GM21825 (cell line): ENCODE results near the gene CNN2.

Experiments
- ATAC-seq: cut with Tn5 transposase; IDR thresholded peaks from one replicate; pipeline ENCODE4 v1.9.1; 2021; ENCODE audit warnings: mild to moderate bottlenecking, moderate library complexity; ENCODE audit not compliant: unreplicated experiment

CNN2 gene

DNA sequence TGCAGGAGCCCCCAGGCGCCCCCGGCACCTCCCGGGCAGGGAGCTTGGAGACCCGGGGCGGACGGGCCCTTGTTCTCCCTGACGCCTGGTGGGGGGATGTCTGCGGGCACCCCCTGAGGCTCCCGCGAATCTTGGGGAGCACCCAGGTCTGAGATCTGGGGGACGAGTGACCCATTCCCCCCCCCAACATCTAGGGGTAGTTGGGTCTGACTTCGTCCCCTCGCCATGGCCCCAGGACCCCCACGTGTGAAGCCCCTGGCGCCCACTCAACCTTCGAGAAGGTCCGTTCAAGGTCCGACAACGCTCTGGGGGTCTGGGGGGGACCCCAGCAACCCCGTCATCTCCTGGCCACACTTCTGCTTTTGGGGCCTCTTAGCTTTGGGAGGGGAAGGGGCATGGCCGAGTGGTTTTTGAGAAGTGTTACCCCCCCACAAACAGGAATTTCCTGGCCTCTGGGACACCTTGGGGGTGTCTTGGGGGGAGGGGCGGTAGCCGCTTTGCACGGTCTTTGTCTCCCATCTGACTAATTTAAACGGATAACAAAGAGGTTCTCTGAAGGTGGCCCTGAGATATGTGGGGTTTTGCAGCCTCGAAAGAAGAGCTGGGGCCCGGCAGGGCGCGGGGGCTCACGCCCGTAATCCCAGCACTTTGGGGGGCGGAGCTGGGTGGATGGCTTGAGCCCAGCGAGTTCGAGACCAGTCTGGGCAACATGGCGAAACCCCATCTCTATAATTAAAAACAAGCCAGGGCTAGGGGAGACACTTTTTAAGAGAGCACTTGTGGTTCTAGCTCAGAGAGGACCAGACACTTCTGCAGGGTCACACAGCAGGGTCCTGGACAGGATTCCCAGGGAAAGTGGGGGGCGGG is 608 bp downstream of the CNN2 start:
- ATAC-seq = peak; percentile 3

DNA sequence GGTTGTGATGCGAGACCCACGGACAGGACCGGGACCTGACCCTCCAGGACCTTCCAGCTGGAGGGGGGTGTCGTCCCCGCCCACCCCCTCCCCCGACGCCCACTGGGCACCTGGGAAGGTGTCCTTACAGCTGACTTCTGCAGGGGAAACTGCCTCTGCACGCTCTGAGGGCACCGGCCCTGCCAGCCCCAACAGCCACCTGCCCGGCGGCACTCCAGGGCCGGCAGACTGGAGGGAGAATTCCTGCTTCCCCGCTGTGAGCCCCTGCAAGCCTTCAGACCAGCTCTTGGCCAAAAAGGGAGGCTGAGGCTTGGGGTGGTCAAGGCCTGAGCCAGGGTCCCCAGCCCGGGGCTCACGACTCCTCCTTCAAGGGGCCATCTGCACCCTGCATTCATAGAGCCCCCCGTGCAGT is 1.2 kb downstream of the CNN2 start:
- ATAC-seq = no peak

- ATAC-seq = no peak
Measured at GRCh38 chr19:1028062-1028926, 1.9 kb downstream of the CNN2 start.

DNA sequence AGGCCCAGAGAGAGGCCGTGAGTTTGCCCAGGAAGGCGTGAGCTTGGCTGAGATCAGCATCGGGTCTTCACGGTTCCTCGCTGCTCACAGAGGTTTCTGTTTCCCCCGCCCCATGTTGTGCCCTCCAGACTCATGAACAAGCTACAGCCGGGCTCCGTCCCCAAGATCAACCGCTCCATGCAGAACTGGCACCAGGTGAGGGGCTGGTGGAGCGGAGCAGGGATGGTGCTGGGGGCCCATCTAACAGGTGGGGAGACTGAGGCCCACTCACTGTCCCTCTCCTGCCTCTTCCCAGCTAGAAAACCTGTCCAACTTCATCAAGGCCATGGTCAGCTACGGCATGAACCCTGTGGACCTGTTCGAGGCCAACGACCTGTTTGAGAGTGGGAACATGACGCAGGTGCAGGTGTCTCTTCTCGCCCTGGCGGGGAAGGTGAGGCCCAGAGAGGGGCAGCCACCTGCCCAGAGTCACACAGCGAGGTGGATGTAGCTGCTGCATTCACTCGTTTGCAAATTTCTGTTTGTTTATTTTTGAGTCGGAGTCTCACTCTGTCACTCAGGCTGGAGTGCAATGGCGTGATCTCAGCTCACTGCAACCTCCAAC is 6.0 kb downstream of the CNN2 start:
- no peak for ATAC-seq

DNA sequence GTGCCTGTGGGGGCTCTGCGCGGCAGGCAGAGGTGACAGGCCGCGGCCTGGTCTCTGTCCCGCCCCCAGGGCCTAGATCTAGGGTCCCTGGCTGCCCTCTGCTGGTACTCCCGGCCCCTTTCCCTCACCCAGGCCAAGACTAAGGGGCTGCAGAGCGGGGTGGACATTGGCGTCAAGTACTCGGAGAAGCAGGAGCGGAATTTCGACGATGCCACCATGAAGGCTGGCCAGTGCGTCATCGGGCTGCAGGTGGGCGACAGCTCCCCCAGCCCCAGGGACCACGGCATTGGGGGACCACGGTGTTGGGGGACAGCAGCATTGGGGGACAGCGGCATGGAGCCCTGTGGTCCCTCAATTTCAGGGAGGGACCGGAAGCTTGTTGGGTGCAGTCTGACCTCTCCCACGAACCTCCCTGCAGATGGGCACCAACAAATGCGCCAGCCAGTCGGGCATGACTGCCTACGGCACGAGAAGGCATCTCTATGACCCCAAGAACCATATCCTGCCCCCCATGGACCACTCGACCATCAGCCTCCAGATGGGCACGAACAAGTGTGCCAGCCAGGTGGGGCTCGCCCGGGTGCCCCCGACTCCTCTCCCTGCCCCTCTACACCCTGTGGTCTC is 9.7 kb downstream of the CNN2 start:
- ATAC-seq = no peak

DNA sequence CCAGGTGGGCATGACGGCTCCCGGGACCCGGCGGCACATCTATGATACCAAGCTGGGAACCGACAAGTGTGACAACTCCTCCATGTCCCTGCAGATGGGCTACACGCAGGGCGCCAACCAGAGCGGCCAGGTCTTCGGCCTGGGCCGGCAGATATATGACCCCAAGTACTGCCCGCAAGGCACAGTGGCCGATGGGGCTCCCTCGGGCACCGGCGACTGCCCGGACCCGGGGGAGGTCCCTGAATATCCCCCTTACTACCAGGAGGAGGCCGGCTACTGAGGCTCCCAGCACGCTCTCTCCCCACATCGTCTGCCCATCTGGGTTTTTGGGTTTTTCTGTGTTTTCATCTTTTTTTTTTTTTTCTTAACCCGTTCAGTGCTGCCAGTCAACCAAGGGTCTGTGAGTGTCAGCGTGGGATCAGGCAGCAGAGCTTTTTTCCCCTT is 11.2 kb downstream of the CNN2 start:
- ATAC-seq = peak; percentile 1

DNA sequence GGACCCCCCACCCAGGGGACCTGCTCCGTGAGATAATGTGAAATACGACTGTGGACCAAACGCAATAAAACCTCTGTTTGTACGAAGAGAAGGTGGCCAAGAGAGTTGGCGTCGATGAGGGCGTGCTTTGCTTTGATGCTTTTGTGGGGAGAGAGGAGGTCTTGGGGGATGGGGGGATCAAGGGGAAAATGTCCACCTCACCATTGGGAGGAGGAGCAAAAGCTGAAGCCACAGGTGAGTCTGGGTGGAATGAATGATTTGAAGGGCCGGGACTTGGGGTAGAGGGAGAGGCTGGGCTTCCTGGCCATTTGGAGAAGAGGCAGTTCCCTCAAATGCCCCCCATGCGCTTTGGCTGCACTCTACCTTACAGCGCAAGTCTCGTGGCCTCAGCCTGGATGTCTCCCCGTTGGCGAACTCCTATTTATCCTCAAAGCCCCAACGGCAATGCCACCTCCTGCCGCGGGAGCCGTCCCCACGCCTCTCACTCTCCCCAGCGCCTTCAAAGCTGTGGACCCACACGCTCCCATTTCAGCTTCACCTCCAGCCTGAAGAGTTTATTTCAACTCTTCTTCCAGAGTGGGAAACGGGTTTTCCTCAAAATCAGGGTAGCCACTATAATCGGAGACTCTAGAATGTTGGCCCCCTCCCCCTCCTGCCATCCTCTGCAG is 12.7 kb downstream of the CNN2 start:
- ATAC-seq = no peak

GRCh38 chr19:1039646-1040475 is 13.5 kb downstream of the CNN2 start, which contains the start of gene ABCA7:
TSS of gene ABCA7 (plus strand) at chr19:1040107. CDS start at chr19:1041362, 1,255 bp downstream.
- peak; percentile 64 for ATAC-seq

DNA sequence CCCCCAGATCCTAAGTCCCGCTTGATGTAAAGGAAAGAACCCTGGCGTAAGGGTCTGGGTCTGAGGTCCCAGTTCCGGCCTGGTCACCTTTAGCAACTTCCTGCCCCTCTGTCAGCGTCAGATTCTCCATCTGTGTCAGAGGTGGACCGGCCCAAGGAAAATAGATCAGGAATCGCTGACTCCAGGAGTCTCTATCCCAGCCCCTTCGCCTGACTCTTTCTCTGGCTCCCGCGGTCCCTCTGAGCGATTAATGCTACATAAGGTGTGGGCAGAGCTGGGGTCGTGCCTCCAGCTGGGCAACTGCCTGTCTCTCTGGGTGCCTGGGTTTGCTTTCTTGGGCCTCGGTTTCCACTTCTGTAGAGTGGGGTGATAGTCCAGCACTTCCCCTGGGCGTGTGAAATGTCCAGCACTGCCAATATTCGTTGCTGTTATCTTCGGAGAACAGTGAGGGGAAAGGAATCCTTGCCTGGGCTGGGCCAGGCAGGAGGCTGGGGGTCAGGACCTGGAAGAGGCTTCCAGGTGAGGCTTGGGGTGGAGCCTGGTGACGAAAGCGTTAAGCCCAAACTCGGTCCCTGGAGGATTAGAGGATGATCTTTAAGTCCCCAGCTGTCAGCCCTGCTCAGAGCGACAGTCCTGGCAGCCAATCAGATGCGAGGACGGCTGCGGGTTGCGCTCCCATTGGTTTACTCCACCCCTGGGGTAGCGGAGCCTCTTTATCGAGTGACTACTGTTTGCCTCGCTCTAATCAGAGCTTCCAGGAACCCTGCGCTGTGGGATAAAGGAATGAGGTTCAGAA is 14.3 kb downstream of the CNN2 start:
- peak; percentile 35 for ATAC-seq

GRCh38 chr19:1041272-1041834 is 14.9 kb downstream of the CNN2 start:
- no peak for ATAC-seq

DNA sequence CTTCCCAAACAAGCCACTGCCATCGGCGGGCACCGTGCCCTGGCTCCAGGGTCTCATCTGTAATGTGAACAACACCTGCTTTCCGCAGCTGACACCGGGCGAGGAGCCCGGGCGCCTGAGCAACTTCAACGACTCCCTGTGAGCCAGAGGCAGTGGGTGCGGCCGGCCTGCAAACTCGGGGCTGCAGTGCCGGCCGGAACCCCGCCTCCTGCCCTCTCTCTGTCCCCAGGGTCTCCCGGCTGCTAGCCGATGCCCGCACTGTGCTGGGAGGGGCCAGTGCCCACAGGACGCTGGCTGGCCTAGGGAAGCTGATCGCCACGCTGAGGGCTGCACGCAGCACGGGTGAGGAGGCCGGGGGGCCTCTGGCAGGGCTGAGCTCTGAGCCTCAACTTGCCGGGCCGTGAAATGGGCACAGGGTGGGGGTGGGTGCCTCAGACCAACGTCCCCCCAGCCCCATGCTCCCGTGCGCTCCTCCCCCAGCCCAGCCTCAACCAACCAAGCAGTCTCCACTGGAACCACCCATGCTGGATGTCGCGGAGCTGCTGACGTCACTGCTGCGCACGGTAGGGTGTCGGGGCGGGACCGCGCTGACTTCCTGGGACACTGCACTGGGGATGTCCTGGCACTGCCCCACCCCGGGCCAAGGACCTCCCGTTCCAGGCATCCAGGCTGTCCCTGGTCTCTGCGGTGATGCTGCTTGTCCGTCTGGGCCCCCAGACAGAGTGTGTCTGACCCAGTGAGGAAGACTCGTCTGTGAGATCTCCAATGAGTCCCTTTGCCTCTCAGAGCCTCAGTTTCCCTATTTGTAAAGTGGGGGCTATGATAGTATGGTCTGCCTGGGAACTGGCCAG is 15.7 kb downstream of the CNN2 start:
- no peak for ATAC-seq

DNA sequence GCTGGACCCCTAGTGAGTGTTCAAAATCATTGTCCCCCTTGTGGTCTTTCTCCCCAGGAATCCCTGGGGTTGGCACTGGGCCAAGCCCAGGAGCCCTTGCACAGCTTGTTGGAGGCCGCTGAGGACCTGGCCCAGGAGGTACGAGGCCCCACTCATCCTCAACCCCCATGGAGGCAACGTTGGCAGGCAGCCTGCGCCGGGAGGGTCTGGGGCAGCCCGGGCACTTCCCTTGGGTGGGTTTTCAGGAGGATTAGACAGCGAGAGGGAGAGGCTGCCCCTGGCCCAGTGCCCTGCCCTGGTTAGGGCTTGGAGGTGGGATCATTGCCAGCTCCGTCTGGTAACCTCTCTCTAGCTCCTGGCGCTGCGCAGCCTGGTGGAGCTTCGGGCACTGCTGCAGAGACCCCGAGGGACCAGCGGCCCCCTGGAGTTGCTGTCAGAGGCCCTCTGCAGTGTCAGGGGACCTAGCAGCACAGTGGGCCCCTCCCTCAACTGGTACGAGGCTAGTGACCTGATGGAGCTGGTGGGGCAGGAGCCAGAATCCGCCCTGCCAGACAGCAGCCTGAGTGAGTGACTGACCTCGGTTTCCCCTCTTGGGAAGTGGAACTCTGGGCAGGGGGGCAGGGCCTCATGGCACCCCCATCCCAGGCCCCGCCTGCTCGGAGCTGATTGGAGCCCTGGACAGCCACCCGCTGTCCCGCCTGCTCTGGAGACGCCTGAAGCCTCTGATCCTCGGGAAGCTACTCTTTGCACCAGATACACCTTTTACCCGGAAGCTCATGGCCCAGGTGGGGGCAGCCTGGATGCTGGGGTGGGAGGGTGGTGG is 16.5 kb downstream of the CNN2 start:
- ATAC-seq = no peak

- no peak for ATAC-seq
Measured at GRCh38 chr19:1045247-1045603, 18.8 kb downstream of the CNN2 start.

GRCh38 chr19:1046117-1046626 is 19.8 kb downstream of the CNN2 start:
- no peak for ATAC-seq

DNA sequence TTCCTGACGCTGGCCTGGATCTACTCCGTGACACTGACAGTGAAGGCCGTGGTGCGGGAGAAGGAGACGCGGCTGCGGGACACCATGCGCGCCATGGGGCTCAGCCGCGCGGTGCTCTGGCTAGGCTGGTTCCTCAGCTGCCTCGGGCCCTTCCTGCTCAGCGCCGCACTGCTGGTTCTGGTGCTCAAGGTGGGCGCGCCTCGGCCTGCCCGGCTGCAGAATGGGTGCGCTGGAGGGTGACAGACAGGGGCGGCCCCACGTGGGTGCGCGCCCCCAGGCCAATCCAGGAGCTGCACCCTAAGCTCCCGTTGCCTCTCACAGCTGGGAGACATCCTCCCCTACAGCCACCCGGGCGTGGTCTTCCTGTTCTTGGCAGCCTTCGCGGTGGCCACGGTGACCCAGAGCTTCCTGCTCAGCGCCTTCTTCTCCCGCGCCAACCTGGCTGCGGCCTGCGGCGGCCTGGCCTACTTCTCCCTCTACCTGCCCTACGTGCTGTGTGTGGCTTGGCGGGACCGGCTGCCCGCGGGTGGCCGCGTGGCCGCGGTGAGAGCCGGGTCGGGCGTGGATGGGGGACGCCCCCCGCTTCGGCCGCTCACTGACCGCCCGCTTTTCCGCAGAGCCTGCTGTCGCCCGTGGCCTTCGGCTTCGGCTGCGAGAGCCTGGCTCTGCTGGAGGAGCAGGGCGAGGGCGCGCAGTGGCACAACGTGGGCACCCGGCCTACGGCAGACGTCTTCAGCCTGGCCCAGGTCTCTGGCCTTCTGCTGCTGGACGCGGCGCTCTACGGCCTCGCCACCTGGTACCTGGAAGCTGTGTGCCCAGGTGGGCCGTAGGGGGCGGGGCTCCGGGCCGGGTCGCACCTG is 20.7 kb downstream of the CNN2 start:
- ATAC-seq = no peak
